ENCODE data around the gene HSD17B1.

DNA sequence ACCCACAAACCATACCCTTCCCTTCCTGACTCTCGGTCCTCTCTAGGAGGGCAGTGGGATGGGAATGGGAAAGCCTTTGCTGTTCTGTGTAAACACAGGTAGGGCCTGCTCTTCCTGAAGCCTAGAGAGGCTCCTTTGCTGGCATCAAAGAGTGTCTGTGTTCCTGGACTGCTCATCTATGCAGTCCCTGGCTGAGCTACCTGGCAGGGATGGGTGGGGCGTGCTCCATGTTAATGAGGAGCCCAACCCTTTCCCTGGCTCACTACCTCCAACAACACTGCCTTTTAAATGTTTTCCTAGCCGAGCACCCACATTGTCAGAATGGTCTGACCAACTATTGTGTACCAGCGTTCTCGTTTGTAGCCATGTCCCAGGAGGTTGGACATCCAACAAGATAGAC lies 43.3 kb upstream of the HSD17B1 start:
- TF ChIP-seq ZNF670 (CRISPR knock-in tag; IDR thresholded peaks at IDR 0.05; ENCODE audit: borderline replicate concordance) = no peak
- TF ChIP-seq STAT5B (CRISPR knock-in tag; IDR thresholded peaks at IDR 0.05) = no peak
- TF ChIP-seq BHLHE40 (IDR thresholded peaks at IDR 0.05; ENCODE audit: low read length) = no peak
